GM18951 (cell line): Measurements from ENCODE around the gene SLC12A6.

ENCODE experiments used
- POLR2A ChIP-seq: IDR thresholded peaks from 4 replicates; pipeline ENCODE4 v1.6.1; 2011; ENCODE audit warnings: mild to moderate bottlenecking; ENCODE audit not compliant: insufficient read length, insufficient read depth; ENCODE audit errors: extremely low read depth
- in situ Hi-C: fragments of 300-500 bp; cut with MboI; formaldehyde crosslinking; loops from one replicate; pipeline ENCODE4 v1.12.0; 2022; ENCODE audit warnings: low sequenced_read_pairs, mixed read lengths, inconsistent platforms; ENCODE audit not compliant: unreplicated experiment

Gene SLC12A6

DNA sequence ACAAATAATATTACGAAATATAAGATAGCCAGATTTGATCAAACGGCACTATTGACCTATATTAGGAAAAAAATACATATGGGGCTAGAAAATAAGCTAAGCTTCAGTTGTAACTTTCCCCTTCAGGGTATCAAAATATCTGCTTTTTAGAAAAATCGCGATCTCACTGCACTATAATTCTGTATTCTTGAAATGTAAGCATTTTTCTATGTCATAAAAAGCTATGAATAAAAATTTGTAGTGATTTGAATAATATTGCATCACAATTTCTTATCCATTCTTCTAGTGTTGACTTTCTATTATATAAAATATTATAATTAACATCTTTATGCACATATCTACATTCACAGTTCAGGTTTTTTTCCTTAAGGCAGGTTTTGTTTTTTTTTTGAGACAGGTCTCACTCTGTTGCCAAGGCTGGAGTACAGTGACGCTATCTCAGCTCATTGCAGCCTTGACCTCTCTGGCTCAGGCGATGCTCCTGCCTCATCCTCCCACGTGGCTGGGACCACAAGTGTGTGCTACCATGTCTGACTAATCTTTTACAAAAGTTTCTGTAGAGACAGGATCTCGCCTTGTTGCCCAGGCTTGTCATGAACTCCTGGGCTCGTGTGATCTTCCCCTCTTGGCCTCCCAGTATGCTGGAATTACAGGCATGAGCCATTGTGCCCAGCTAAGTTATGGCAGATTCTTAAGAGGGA, 91.2 kb downstream of the SLC12A6 start:
- in situ Hi-C loops = loop anchor here (25.0 kb wide), 1 partner anchor 341 kb away; the partner anchor contains the start of gene GOLGA8B
- TF ChIP-seq POLR2A = no peak

DNA sequence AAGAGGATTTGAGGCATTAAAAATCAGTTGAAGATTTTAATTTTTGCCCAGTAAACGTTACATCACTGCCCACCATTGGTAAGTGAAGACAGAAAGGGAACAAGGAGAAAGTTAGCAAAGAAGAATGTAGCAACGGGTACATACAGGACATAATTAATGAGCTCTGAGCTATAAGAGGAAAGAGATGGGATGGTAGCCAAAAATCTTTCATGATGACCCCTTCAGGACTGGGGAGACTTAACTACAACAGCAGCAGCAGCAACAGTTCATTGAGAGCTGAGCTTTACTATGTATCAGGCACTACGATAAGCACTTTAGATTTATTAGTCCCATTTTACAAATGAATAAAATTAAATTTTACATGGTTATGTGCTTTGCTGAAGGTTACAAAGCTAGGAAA, 94.4 kb downstream of the SLC12A6 start:
- in situ Hi-C loops = loop anchor here (25.0 kb wide), 1 partner anchor 344 kb away; the partner anchor contains the start of gene GOLGA8B

DNA sequence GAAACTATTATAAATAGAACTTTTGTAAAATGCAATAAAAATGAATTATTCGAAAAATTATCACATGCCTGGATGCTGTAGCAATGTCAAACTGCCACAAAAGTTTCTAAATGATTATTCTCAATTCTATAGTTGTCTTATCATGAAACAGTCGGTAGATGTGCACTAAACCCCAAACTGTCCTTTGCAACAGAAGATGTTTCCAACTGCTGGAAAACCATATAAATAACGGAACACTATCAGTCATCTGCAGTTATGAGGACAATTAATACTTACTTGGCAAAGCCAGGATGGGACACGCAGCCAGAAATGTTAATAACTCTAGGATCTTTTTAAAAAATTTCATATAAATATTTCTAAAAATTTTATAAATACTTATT, 95.3 kb downstream of the SLC12A6 start:
- in situ Hi-C loops = loop anchor here (25.0 kb wide), 1 partner anchor 345 kb away; the partner anchor contains the start of gene GOLGA8B
- TF ChIP-seq POLR2A = no peak

More for the DNA sequence above, 94.4 kb downstream of the SLC12A6 start:
- no peak for TF ChIP-seq POLR2A

DNA sequence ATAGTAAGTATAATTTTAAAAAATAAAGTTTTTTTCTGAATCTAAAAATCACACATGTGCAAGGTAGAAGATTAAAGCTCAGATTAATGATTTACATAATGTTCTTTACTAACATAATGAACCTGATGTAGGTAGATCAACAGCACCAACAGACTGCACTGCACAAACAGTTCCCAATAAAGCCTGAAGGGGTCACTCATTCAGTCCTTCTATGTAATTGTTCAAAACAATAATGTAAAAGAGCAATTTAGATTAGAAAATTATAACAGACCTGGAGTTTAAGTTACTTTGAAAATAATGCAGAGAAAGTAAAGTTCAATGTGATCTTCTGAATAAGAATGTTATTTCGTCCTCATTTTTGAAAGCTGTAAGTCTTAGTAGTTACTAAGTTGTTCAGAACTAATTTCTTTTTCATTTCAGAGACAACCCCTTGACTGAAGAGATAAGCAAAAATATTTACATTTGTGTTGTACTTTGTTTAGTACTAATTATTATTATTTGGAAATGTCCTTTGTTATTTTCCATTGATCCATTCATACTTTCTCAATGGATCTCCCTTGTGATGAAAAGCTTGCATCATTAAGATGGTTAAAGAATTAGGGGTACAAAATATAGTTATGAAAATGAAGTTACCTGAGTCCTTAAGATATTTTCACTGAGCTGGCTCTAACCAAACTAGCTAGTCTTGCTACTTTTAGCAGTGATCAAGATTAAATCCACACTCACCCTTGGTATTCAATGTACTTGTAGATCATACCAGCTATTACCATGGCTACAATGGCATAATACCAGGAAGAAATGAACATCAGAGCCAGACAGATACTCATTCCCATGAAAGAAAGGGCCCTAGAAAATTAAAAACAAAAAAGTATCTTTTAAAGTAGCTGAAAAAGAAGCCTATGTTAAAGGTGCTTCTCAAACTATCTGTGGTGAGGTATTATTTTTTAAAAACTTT, 95.9 kb downstream of the SLC12A6 start:
- in situ Hi-C loops = loop anchor here (25.0 kb wide), 1 partner anchor 346 kb away; the partner anchor contains the start of gene GOLGA8B
- TF ChIP-seq POLR2A = no peak

DNA sequence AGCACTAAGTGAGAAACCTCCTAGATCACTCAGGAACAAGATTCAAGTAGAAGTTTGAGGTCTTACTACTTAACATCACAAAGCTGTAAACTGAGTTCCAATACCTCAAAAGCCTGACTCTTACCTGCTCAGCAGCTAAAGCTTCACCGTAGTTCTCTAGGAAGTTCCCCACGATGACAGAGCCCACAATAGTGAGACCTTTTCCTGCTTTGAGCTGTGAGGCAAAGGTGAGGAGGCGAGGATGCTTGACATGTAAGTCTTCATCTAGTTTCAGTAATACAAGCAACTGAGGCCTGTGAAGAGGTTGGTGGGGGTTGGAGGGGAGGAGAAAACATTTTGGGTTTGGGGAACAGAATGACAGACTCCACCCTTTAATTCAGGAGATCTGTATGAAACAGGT, 97.0 kb downstream of the SLC12A6 start:
- in situ Hi-C loops = loop anchor here (25.0 kb wide), 1 partner anchor 347 kb away; the partner anchor contains the start of gene GOLGA8B
- TF ChIP-seq POLR2A = no peak

DNA sequence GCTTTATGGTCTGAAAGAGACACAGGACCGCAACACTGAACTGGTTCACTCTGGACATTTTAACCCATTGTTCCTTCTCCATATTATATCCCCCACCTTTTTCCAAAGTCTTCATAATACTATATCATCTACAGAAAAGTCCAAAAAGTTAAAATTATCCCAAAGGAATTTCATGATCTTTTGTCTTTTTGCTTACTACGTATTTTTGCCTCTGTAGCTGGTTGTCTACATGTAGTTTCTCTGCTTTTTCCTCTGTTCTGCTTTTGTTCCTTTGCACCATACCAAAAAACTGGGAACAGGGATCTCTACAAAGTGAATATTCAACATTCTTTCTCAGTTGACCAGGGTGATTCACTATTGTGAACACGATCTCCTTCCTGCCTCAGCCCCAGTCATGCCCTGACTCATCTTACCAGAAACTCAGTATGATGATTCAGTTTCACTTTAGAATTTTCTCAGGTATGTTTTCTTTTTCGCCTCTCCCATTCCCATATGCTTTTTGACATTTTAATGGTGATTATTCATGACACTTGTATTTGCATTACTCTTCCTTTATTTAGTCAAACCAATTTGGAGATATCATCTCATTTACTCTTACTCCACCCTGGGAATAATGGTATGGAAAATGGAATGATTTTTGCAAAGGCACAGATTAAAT, 98.3 kb downstream of the SLC12A6 start:
- TF ChIP-seq POLR2A = no peak
- in situ Hi-C loops = loop anchor here (25.0 kb wide), 1 partner anchor 348 kb away; the partner anchor contains the start of gene GOLGA8B

DNA sequence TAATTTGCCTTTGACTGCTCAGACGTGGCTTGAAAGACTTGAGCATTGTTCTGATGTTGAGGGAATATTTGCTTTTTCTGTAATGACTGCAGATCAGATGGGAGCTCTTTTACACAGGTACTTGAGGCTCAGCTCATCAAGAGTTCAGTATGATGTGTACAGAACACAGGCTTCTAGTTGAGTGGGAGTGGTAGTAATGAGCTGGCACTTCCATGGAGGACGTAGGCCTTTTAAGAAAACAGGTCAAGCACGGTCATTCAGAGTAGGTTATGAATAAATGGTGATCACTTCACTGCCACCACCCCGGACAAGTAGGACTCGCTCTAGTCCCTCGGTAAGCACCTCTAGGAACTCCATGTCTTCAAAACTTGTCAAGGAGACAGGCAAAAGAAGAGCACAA, 104.0 kb downstream of the SLC12A6 start:
- TF ChIP-seq POLR2A = no peak
- in situ Hi-C loops = loop anchor here (25.0 kb wide), 1 partner anchor 354 kb away; the partner anchor contains the start of gene GOLGA8B

DNA sequence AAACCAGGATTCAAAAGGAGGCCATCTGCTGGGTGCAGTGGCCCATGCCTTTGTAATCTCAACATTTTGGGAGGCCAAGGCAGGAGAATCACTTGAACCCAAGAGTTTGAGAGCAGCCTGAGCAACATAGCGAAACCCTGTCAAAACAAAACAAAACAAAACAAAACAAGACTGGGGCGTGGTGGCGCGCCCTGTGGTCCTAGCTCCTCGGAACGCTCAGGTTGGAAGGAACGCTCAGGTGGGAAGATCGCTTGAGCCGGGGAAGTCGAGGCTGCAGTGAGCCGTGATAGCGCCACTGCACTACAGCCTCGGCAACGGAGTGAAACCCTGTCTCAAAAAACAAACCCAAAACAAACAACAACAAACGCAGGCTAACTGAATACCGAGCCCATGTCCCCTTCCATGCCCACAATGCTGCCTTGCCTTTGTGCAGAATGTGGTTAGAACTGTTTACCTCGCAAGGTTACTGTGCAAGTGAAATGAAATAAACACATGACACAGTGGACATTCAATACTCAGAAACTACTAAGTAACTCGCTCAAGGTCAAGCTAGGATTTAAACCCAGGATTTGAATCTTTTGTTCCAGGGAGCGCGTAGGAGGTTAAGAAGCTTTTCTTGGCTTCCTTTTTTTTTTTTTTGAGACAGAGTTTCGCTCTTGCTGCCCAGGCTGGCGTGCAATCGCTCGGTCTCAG, 113.5 kb downstream of the SLC12A6 start:
- no peak for TF ChIP-seq POLR2A
- in situ Hi-C loops = no loop called here

DNA sequence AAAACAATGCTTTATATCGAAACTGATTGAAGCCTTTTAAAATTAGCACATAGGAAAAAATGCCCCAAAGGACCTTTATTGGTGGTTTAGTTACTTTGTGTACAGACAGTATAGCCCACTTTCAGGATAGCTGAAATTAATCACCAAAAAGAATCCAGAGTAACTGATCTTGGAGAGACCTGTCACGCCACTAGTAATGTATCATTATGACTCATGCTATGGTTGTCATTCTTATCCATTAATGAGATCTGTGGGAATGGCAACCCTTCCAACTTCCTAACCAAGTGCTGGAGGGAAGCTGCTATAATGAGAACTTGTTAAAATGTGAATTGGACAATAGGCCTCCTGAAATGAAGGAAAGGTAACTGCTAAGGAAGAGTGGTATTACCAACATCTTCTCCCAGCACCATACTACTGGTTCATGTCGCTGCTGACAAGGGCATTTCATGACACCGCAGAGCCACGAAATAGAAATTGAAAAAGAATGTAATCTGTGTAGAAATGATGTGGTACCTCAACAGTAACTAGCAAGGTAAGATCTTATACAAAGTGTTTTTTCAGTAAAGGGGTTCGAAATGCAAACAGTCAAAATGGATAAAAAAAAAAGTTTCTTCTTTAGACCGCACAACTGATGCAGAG, 119.9 kb downstream of the SLC12A6 start:
- TF ChIP-seq POLR2A = no peak
- in situ Hi-C loops = loop anchor here (10.0 kb wide), 1 partner anchor 113 kb away; the partner anchor contains the start of genes EMC7 and PGBD4

DNA sequence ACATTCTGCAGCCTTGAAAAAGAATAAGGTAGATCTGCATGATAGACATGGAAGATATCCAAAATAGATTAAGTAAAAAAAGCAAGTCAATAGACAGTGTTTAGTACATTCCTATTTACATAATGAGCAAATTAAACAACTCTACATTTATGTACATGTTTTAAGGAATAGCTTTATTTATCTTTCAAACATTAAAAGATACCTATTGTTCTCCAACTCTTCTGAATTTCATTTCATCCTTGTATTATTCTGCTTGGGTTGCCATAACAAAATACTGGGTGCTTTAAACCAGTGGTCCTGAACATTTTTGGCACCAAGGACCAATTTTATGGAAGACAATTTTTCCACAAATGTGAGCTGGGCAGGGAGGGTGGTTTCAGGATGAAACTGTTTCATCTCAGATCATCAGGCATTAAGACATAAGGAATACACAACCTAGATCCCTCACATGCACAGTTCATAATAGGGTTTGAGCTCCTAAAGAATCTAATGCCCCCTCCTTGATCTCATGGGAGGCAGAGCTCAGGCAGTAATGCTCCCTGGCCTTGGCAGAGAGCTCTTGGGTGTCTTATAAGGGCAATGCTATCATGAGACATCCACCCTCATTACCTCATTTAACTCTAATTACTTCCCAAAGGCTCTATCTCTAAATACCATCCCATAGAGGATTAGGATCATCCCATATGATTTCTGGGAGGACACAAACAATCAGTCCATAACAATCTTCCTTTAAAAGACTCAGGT, 120.9 kb downstream of the SLC12A6 start:
- in situ Hi-C loops = loop anchor here (10.0 kb wide), 1 partner anchor 112 kb away; the partner anchor contains the start of genes EMC7 and PGBD4

DNA sequence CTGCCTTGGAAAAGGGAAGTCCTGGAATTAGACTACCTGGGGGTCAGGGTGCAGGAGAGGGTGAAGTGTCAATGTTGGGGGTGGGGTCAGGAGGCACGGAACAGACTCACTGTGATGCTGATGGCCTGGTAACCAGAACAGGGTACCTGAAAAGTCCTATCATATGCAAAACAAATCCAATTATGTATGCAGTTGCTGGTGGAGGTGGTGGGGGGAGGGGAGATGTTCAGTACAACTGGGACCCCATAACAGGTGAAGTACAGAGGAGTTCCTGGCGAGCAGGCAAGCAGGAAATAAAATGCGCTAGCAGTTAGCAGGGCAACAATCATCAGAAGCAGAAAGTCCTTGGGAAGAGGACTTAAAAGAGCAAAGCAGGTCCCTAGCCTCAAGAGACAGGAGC, 123.4 kb downstream of the SLC12A6 start:
- no peak for TF ChIP-seq POLR2A
- in situ Hi-C loops = loop anchor here (10.0 kb wide), 1 partner anchor 109 kb away; the partner anchor contains the start of genes EMC7 and PGBD4

More for the DNA sequence above, 120.9 kb downstream of the SLC12A6 start:
- TF ChIP-seq POLR2A = no peak
